Measurements from ENCODE around the gene QSOX1. TPM values are rescaled to one million over a fixed set of nuclear protein-coding genes. Genes with fewer than 3 reads are reported as not detected.

Gene QSOX1
- total RNA-seq, 4 donors from 2014 or later = 104 to 138 (median 107) TPM

GRCh38 chr1:180228648-180229482 lies 74.2 kb downstream of the QSOX1 start:
- peak overlapping the region; percentile 58 to 72 (median 62) for H3K4me3 ChIP-seq
- H3K27me3 ChIP-seq = peaks cover 10 to 100% (median 74%) of the 10 kb centered on the region in 4 donors
- peaks cover 41 to 52% (median 47%) of the 10 kb centered on the region in 4 donors for H3K4me1 ChIP-seq
- TF ChIP-seq EP300 (IDR thresholded peaks at IDR 0.05) = no peak
- TF ChIP-seq POLR2AphosphoS5 (IDR thresholded peaks at IDR 0.05) = no peak
- WGBS = 8% methylated on average over 39 of the region's 57 CpGs
- no peak for DNase-seq (ENCODE audit: extremely low spot score)
- H3K27ac ChIP-seq (replicated peaks in 1 of 4) = no peak overlapping the region
- H3K36me3 ChIP-seq = no peaks in the 10 kb centered on the region
- intact Hi-C loops (cut with DNase I) = no loop called here
- H3K9me3 ChIP-seq = no peaks in the 10 kb centered on the region

GRCh38 chr1:180229483-180230415 lies 75.1 kb downstream of the QSOX1 start, which contains the start of gene LHX4:
LHX4 (plus strand) TSS chr1:180230264; CDS start chr1:180230530, 266 bp downstream.
- TF ChIP-seq POLR2A (IDR thresholded peaks at IDR 0.05; ENCODE audit: low read depth) = no peak
- TF ChIP-seq CTCF (IDR thresholded peaks at IDR 0.05) = no peak
- no peak for TF ChIP-seq POLR2AphosphoS5 (IDR thresholded peaks at IDR 0.05)
- no peak for TF ChIP-seq EP300 (IDR thresholded peaks at IDR 0.05)
- intact Hi-C loops (cut with DNase I) = no loop called here
- DNase-seq (ENCODE audit: extremely low spot score) = no peak
- Histone ChIP-seq H3K9me3 (no peaks in the 10 kb centered on the region), H3K4me1 (peaks cover 47 to 59% (median 55%) of the 10 kb centered on the region in 4 donors), H3K36me3 (no peaks in the 10 kb centered on the region), H3K27ac (replicated peaks in 1 of 4) (no peak within 1 kb of the TSS), H3K4me3 (peak within 1 kb of the TSS; percentile 58 to 72 (median 62)), H3K27me3 (peaks cover 10 to 100% (median 78%) of the 10 kb centered on the region in 4 donors)
- under 1% methylated on average over 56 of the region's 105 CpGs for WGBS

- no peak for DNase-seq (ENCODE audit: extremely low spot score)
- WGBS = 0% methylated on average over 20 of the region's 28 CpGs
- TF ChIP-seq POLR2AphosphoS5 (IDR thresholded peaks at IDR 0.05) (no peak), EP300 (IDR thresholded peaks at IDR 0.05) (no peak)
- Histone ChIP-seq H3K36me3 (no peaks in the 10 kb centered on the region), H3K4me1 (peaks cover 53 to 66% (median 62%) of the 10 kb centered on the region in 4 donors), H3K27me3 (peaks cover 10 to 100% (median 81%) of the 10 kb centered on the region in 4 donors), H3K4me3 (peak overlapping the region; percentile 58 to 72 (median 62)), H3K27ac (replicated peaks in 1 of 4) (no peak overlapping the region), H3K9me3 (no peaks in the 10 kb centered on the region)
- intact Hi-C loops (cut with DNase I) = no loop called here
These were observed 75.7 kb downstream of the QSOX1 start for GRCh38 chr1:180230416-180230790.

GRCh38 chr1:180230791-180231505 lies 76.3 kb downstream of the QSOX1 start:
- intact Hi-C loops (cut with DNase I) = no loop called here
- no peaks in the 10 kb centered on the region for H3K9me3 ChIP-seq
- no peak overlapping the region for H3K27ac ChIP-seq (replicated peaks in 1 of 4)
- no peaks in the 10 kb centered on the region for H3K36me3 ChIP-seq
- DNase-seq (ENCODE audit: extremely low spot score) = no peak
- TF ChIP-seq POLR2A (IDR thresholded peaks at IDR 0.05; ENCODE audit: low read depth) (no peak), POLR2AphosphoS5 (IDR thresholded peaks at IDR 0.05) (no peak), EP300 (IDR thresholded peaks at IDR 0.05) (no peak), CTCF (IDR thresholded peaks at IDR 0.05) (no peak)
- WGBS = 0% methylated on average over 36 of the region's 65 CpGs
- H3K4me1 ChIP-seq = peaks cover 58 to 71% (median 67%) of the 10 kb centered on the region in 4 donors
- H3K27me3 ChIP-seq = peaks cover 10 to 100% (median 85%) of the 10 kb centered on the region in 4 donors
- H3K4me3 ChIP-seq = peak overlapping the region; percentile 58 to 72 (median 62)

GRCh38 chr1:180231506-180231921 lies 76.8 kb downstream of the QSOX1 start:
- Histone ChIP-seq H3K4me3 (peak overlapping the region; percentile 58 to 72 (median 62)), H3K27ac (replicated peaks in 1 of 4) (no peak overlapping the region), H3K36me3 (no peaks in the 10 kb centered on the region), H3K9me3 (no peaks in the 10 kb centered on the region), H3K27me3 (peaks cover 15 to 100% (median 86%) of the 10 kb centered on the region in 4 donors), H3K4me1 (peaks cover 60 to 77% (median 72%) of the 10 kb centered on the region in 4 donors)
- DNase-seq (ENCODE audit: extremely low spot score) = no peak
- no peak for TF ChIP-seq CTCF (IDR thresholded peaks at IDR 0.05)
- TF ChIP-seq EP300 (IDR thresholded peaks at IDR 0.05) = no peak
- TF ChIP-seq POLR2AphosphoS5 (IDR thresholded peaks at IDR 0.05) = no peak
- no peak for TF ChIP-seq POLR2A (IDR thresholded peaks at IDR 0.05; ENCODE audit: low read depth)
- under 1% methylated on average over 17 of the region's 37 CpGs for WGBS
- intact Hi-C loops (cut with DNase I) = no loop called here

Data from esophagus muscularis mucosa (tissue), 4 donors.